ENCODE data around the gene CDH23. TPM values are rescaled to one million over a fixed set of nuclear protein-coding genes. Genes with fewer than 3 reads are reported as not detected.

CDH23 gene
- total and polyA plus RNA-seq, 2 donors from 2014 or later = 1.1 to 6.4 TPM

GRCh38 chr10:71847418-71847817, 450.7 kb downstream of the CDH23 start:
- no peak overlapping the region for H3K4me3 ChIP-seq (ENCODE audit: low read length in 3 of 3)
- DNase-seq (no peak), FAIRE-seq (no peak)
- intact Hi-C loops (cut with DNase I) = no loop called here
- TF ChIP-seq, protein P1, sequence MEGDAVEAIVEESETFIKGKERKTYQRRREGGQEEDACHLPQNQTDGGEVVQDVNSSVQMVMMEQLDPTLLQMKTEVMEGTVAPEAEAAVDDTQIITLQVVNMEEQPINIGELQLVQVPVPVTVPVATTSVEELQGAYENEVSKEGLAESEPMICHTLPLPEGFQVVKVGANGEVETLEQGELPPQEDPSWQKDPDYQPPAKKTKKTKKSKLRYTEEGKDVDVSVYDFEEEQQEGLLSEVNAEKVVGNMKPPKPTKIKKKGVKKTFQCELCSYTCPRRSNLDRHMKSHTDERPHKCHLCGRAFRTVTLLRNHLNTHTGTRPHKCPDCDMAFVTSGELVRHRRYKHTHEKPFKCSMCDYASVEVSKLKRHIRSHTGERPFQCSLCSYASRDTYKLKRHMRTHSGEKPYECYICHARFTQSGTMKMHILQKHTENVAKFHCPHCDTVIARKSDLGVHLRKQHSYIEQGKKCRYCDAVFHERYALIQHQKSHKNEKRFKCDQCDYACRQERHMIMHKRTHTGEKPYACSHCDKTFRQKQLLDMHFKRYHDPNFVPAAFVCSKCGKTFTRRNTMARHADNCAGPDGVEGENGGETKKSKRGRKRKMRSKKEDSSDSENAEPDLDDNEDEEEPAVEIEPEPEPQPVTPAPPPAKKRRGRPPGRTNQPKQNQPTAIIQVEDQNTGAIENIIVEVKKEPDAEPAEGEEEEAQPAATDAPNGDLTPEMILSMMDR (IDR thresholded peaks at IDR 0.05; ENCODE audit: borderline replicate concordance, extremely low read depth, insufficient read depth) = no peak
- H3K27ac ChIP-seq (ENCODE audit: low read depth in 2 of 2, low read length in 2 of 2) = no peak overlapping the region
- peaks cover 0 to 36% (median 22%) of the 10 kb centered on the region in 3 donors for H3K4me1 ChIP-seq (ENCODE audit: control insufficient read depth in 2 of 3, insufficient read depth in 2 of 3, low read depth in 1 of 3, low read length in 3 of 3)
- H3K9ac ChIP-seq (ENCODE audit: low read length in 3 of 3) = no peak overlapping the region
- no peaks in the 10 kb centered on the region for H3K9me3 ChIP-seq (ENCODE audit: control insufficient read depth in 2 of 3, insufficient read depth in 1 of 3, low read length in 3 of 3)
- no peaks in the 10 kb centered on the region for H3K36me3 ChIP-seq (ENCODE audit: control insufficient read depth in 2 of 3, insufficient read depth in 3 of 3, low read length in 3 of 3)
- H3K27me3 ChIP-seq (ENCODE audit: control insufficient read depth, insufficient read depth, low read length) = no peaks in the 10 kb centered on the region

- H3K27me3 ChIP-seq (ENCODE audit: control insufficient read depth, insufficient read depth, low read length) = no peaks in the 10 kb centered on the region
- TF ChIP-seq, protein P1 (IDR thresholded peaks at IDR 0.05; ENCODE audit: borderline replicate concordance, extremely low read depth, insufficient read depth) = no peak
- peak overlapping the region in 2 of 3 donors; percentile 37 to 98 for H3K4me3 ChIP-seq (ENCODE audit: low read length in 3 of 3)
- no peaks in the 10 kb centered on the region for H3K9me3 ChIP-seq (ENCODE audit: control insufficient read depth in 2 of 3, insufficient read depth in 1 of 3, low read length in 3 of 3)
- DNase-seq (no peak), FAIRE-seq (no peak)
- peak overlapping the region in 1 of 3 donors; percentile 2 for H3K9ac ChIP-seq (ENCODE audit: low read length in 3 of 3)
- no peaks in the 10 kb centered on the region for H3K36me3 ChIP-seq (ENCODE audit: control insufficient read depth in 2 of 3, insufficient read depth in 3 of 3, low read length in 3 of 3)
- peaks cover 0 to 29% (median 19%) of the 10 kb centered on the region in 3 donors for H3K4me1 ChIP-seq (ENCODE audit: control insufficient read depth in 2 of 3, insufficient read depth in 2 of 3, low read depth in 1 of 3, low read length in 3 of 3)
- intact Hi-C loops (cut with DNase I) = no loop called here
- no peak overlapping the region for H3K27ac ChIP-seq (ENCODE audit: low read depth in 2 of 2, low read length in 2 of 2)
Measured at GRCh38 chr10:71848325-71849275, 451.9 kb downstream of the CDH23 start.

DNA sequence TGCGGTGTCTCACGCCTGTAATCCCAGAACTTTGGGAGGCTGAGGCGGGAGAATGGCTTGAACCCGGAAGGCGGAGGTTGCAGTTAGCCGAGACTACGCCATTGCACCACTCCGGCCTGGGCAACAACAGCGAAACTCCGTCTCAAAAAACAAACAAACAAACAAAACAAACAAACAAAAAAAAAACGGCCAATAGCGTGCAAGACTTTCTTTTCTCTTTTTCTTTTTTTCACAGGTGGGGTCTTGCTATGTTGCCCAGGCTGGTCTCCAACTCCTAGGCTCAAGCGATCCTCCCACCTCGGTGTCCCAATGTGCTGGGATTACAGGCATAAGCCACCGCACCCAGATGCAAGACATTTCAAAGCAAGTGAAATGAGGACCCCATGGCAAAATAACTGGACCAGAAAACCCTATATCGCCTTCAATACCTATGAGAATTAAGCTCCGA, 452.8 kb downstream of the CDH23 start:
- DNase-seq (no peak), FAIRE-seq (no peak)
- Histone ChIP-seq H3K9me3 (ENCODE audit: control insufficient read depth in 2 of 3, insufficient read depth in 1 of 3, low read length in 3 of 3) (no peaks in the 10 kb centered on the region), H3K9ac (ENCODE audit: low read length in 3 of 3) (no peak overlapping the region), H3K4me1 (ENCODE audit: control insufficient read depth in 2 of 3, insufficient read depth in 2 of 3, low read depth in 1 of 3, low read length in 3 of 3) (peaks cover 0 to 27% (median 19%) of the 10 kb centered on the region in 3 donors), H3K27me3 (ENCODE audit: control insufficient read depth, insufficient read depth, low read length) (no peaks in the 10 kb centered on the region), H3K36me3 (ENCODE audit: control insufficient read depth in 2 of 3, insufficient read depth in 3 of 3, low read length in 3 of 3) (no peaks in the 10 kb centered on the region), H3K27ac (ENCODE audit: low read depth in 2 of 2, low read length in 2 of 2) (no peak overlapping the region), H3K4me3 (ENCODE audit: low read length in 3 of 3) (peak overlapping the region in 2 of 3 donors; percentile 95 to 98)
- TF ChIP-seq, protein P1 (IDR thresholded peaks at IDR 0.05; ENCODE audit: borderline replicate concordance, extremely low read depth, insufficient read depth) = no peak
- intact Hi-C loops (cut with DNase I) = no loop called here

All from kidney (tissue), 14 donors.